ENCODE measurements around the gene MICA. TPM values are rescaled to one million over a fixed set of nuclear protein-coding genes. Genes with fewer than 3 reads are reported as not detected.

The MICA gene
- total RNA-seq, 1 experiment from 2014 or later, result 35.0 TPM

- CTCF ChIA-PET, result no interaction called here
- Histone ChIP-seq H3K4me2 (ENCODE audit: low read length) (no peak overlapping the region), H4K20me1 (ENCODE audit: low read length) (no peaks in the 10 kb centered on the region), H2AFZ (ENCODE audit: low read length) (no peak overlapping the region), H3F3A (ENCODE audit: low read length, unreplicated experiment) (no peaks in the 10 kb centered on the region), H3K9ac (ENCODE audit: low read length) (no peak overlapping the region), H3K79me2 (ENCODE audit: low read length) (no peaks in the 10 kb centered on the region), H3K36me3 (ENCODE audit: low read depth, low read length) (no peaks in the 10 kb centered on the region), H3K27ac (ENCODE audit: low read length) (no peak overlapping the region), H3K4me3 (ENCODE audit: low read length) (no peak overlapping the region), H3K9me2 (replicated peaks; ENCODE audit: low read length) (no peaks in the 10 kb centered on the region), H3K9me3 (ENCODE audit: low read length) (no peaks in the 10 kb centered on the region), H3K4me1 (ENCODE audit: insufficient read depth, low read length) (no peaks in the 10 kb centered on the region), H3K27me3 (ENCODE audit: low read length) (no peaks in the 10 kb centered on the region)
- ATAC-seq (no peak), DNase-seq (no peak)
- POLR2A ChIA-PET (ENCODE audit: unreplicated experiment), result no interaction called here
- TF ChIP-seq EZH2 (IDR thresholded peaks at IDR 0.05; ENCODE audit: low read length, unreplicated experiment) (no peak), CTCF (conservative IDR thresholded peaks at IDR 0.05; ENCODE audit: low read depth, low read length) (no peak)
- BruUV-seq (replicated peaks), result no TSS peak
- intact Hi-C loops (cut with micrococcal nuclease), result no loop called here
Observed at GRCh38 chr6:31438222-31438621, 34.8 kb downstream of the MICA start.

GRCh38 chr6:31438677-31439076 lies 35.3 kb downstream of the MICA start:
- Histone ChIP-seq H3K27ac (ENCODE audit: low read length) (no peak overlapping the region), H4K20me1 (ENCODE audit: low read length) (no peaks in the 10 kb centered on the region), H3K4me3 (ENCODE audit: low read length) (no peak overlapping the region), H2AFZ (ENCODE audit: low read length) (no peak overlapping the region), H3K9me2 (replicated peaks; ENCODE audit: low read length) (no peaks in the 10 kb centered on the region), H3F3A (ENCODE audit: low read length, unreplicated experiment) (no peaks in the 10 kb centered on the region), H3K79me2 (ENCODE audit: low read length) (no peaks in the 10 kb centered on the region), H3K27me3 (ENCODE audit: low read length) (no peaks in the 10 kb centered on the region), H3K9me3 (ENCODE audit: low read length) (no peaks in the 10 kb centered on the region), H3K9ac (ENCODE audit: low read length) (no peak overlapping the region), H3K36me3 (ENCODE audit: low read depth, low read length) (no peaks in the 10 kb centered on the region), H3K4me1 (ENCODE audit: insufficient read depth, low read length) (no peaks in the 10 kb centered on the region), H3K4me2 (ENCODE audit: low read length) (no peak overlapping the region)
- intact Hi-C loops (cut with micrococcal nuclease), result no loop called here
- BruUV-seq (replicated peaks), result no TSS peak
- ChIA-PET CTCF (no interaction called here), POLR2A (ENCODE audit: unreplicated experiment) (no interaction called here)
- TF ChIP-seq EZH2 (IDR thresholded peaks at IDR 0.05; ENCODE audit: low read length, unreplicated experiment), result no peak
- no peak for TF ChIP-seq EZH2phosphoT487 (IDR thresholded peaks at IDR 0.05; ENCODE audit: borderline replicate concordance, low read length)
- TF ChIP-seq CTCF (conservative IDR thresholded peaks at IDR 0.05; ENCODE audit: low read depth, low read length), result no peak
- DNase-seq (no peak), ATAC-seq (no peak)

GRCh38 chr6:31441365-31442267 lies 38.2 kb downstream of the MICA start:
- Histone ChIP-seq H3K36me3 (ENCODE audit: low read depth, low read length) (no peaks in the 10 kb centered on the region), H3K27me3 (ENCODE audit: low read length) (no peaks in the 10 kb centered on the region), H3K4me2 (ENCODE audit: low read length) (peak overlapping the region; percentile 83), H3K9ac (ENCODE audit: low read length) (no peak overlapping the region), H3K79me2 (ENCODE audit: low read length) (no peaks in the 10 kb centered on the region), H3F3A (ENCODE audit: low read length, unreplicated experiment) (no peaks in the 10 kb centered on the region), H2AFZ (ENCODE audit: low read length) (peak overlapping the region; percentile 49), H3K27ac (ENCODE audit: low read length) (no peak overlapping the region), H3K4me1 (ENCODE audit: insufficient read depth, low read length) (no peaks in the 10 kb centered on the region), H4K20me1 (ENCODE audit: low read length) (no peaks in the 10 kb centered on the region), H3K9me2 (replicated peaks; ENCODE audit: low read length) (no peaks in the 10 kb centered on the region), H3K4me3 (ENCODE audit: low read length) (peak overlapping the region; percentile 53; the same call in 1 of the 2 replicates), H3K9me3 (ENCODE audit: low read length) (no peaks in the 10 kb centered on the region)
- DNase-seq, result peak; percentile 66
- ATAC-seq, result peak; percentile 93
- BruUV-seq (replicated peaks), result no TSS peak
- ChIA-PET POLR2A (ENCODE audit: unreplicated experiment) (interaction anchor here (0.6 to 0.7 kb wide), 2 partner anchors 15 to 38 kb away, joined by 3 read pairs; no protein-coding TSS in a partner anchor), CTCF (interaction anchor here (0.5 to 1.8 kb wide), 10 partner anchors 21 to 442 kb away, joined by 3 to 15 read pairs (median 4); partner anchors contain the start of gene TCF19)
- TF ChIP-seq EZH2 (IDR thresholded peaks at IDR 0.05; ENCODE audit: low read length, unreplicated experiment) (no peak), CTCF (conservative IDR thresholded peaks at IDR 0.05; ENCODE audit: low read depth, low read length) (peak; percentile 93)
- intact Hi-C loops (cut with micrococcal nuclease), result loop anchor here (1.0 kb wide), 1 partner anchor 44 kb away; no protein-coding TSS in a partner anchor
